ENCODE measurements around the gene CTBP1. TPM values are rescaled to one million over a fixed set of nuclear protein-coding genes. Genes with fewer than 3 reads are reported as not detected.

The CTBP1 gene
- total RNA-seq, 1 experiment from 2014 or later = 135 TPM

DNA sequence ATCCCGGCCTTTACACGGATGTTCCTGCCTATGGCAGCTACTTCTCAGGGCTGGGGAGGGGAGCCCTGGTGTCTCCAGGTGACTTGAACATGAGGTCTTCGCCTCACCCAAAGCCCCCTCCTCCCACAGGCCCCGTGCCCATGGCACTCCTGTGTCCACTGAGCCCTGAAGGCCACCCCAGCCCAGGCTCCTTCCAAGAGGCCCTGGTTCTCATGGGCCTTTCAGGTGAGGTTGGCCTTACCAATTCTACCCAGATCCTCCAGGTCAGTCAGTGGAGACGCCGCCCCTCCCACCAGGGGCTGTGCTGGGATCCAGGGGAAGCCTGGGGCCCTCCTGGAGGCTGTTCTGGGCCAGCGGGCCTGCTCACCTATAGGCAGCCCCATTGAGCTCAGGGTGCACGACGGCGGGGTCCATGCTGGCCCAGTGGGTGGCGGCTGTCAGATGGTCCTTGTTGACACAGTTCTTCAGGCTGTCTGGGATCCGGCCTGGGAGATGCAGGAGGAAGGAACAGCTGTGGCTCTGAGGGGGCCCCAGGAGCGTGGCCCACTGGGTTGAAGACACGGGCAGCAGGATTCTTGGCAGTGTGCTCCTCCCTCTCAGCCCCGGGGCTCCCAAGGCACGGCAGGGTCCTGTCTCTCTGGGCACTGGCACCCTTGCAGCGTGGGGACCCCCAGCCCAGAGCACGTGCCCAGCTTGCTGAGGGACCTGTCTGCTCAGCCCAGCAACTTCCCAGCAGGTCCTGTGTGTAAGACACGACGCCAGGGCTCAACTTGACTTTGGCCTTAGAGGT lies 36.2 kb downstream of the CTBP1 start:
- DNase-seq (ENCODE audit: extremely low read depth, low read depth) = no peak

GRCh38 chr4:1211891-1212545 lies 36.9 kb downstream of the CTBP1 start:
- DNase-seq (ENCODE audit: extremely low read depth, low read depth) = no peak

DNA sequence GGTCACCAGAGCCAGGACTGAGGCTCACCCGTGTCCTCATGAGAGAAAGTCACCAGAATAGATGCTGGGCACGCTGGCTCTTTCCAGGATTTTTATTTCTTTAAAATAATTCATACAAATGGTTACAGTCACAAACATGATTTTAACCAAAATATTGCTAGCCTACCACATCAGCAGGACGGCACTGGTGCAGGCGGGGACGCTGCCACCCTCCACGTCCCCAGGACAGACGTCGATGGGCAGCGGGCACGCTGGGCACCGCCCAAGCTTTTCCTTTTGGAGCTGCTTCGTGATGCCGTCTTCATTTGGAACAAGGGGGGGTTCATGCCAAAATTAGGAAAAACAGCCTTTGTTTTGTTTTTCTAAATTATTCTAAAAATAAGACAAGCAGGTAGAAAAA lies 37.6 kb downstream of the CTBP1 start:
- no peak for DNase-seq (ENCODE audit: extremely low read depth, low read depth)

- no peak for DNase-seq (ENCODE audit: extremely low read depth, low read depth)
Observed at GRCh38 chr4:1210971-1211370, 38.0 kb downstream of the CTBP1 start.

GRCh38 chr4:1210241-1210841 lies 38.6 kb downstream of the CTBP1 start:
- no peak for DNase-seq (ENCODE audit: extremely low read depth, low read depth)

GRCh38 chr4:1209821-1210220 lies 39.1 kb downstream of the CTBP1 start:
- DNase-seq (ENCODE audit: extremely low read depth, low read depth) = no peak

DNA sequence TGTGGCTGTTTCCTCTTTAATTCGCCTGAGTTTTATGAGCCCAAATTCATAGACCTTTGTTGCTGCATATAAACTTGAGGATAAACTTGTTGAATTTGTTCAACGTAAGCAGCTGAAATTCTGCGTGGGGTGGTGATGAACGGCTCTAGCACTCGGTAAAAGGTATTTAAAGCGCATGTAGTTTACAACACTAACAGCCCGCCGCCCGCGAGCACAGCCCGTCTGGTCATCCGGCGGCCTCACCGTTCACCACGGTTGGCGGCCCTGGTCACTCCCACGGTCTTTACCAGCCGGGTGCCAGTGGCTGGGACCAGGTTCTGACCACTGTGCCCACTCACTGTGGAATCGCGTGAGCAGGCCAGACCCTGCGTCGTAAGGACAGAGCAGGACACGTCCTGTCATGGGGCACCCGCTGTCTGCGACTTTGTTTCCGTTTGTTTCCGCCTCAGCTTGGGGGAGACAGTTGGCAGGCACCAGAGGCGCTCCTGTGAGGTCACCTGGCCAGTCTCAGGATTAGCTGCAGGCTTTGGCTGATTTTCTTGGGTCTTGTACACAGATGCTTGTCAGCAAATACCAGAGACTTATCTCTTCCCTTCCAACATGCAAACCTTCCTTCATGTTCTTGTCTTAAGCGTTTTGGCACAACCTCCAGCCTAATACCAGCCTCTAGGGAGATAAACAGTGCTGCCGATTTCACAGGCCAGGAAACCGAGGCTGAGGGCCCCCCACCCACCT lies 39.8 kb downstream of the CTBP1 start:
- no peak for DNase-seq (ENCODE audit: extremely low read depth, low read depth)

DNA sequence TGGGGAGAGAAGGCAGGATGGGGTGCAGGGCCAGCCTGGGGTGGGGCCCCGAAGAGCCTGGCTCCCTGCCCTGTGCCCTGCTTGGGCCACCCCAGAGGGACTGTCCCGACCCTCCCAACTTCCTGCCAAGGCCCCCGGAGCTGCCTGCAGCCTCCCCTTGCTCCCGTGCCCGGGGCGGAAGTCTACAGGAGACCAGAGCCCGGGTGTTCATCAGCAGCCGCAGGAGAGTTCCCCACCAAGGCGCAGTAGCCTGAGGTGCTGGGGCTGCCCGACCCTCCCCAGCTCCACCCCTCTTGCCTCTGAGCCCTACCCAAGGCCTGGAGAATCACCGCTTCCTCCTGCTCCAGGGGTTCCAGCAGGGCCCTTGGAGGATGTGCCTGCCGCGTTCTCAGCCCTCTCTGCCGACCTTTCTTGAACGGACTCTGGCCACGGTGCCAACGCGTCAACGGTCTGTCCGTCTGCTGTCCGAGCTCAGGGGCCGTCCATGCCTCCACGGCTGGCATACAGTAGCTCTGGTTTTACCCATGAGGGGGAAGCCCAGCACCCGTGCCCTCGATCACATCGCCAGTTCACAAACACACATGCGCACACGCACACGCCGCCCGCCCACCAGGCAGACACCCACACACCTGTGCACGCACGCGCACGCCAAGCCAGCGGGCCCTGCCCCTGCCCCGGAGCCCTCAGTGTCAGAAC lies 40.5 kb downstream of the CTBP1 start:
- DNase-seq (ENCODE audit: extremely low read depth, low read depth) = no peak

- no peak for DNase-seq (ENCODE audit: extremely low read depth, low read depth)
Observed at GRCh38 chr4:1207603-1208265, 41.2 kb downstream of the CTBP1 start.

GRCh38 chr4:1207157-1207470 lies 41.8 kb downstream of the CTBP1 start:
- DNase-seq (ENCODE audit: extremely low read depth, low read depth) = no peak

GRCh38 chr4:1206299-1207156 lies 42.4 kb downstream of the CTBP1 start:
- no peak for DNase-seq (ENCODE audit: extremely low read depth, low read depth)

DNA sequence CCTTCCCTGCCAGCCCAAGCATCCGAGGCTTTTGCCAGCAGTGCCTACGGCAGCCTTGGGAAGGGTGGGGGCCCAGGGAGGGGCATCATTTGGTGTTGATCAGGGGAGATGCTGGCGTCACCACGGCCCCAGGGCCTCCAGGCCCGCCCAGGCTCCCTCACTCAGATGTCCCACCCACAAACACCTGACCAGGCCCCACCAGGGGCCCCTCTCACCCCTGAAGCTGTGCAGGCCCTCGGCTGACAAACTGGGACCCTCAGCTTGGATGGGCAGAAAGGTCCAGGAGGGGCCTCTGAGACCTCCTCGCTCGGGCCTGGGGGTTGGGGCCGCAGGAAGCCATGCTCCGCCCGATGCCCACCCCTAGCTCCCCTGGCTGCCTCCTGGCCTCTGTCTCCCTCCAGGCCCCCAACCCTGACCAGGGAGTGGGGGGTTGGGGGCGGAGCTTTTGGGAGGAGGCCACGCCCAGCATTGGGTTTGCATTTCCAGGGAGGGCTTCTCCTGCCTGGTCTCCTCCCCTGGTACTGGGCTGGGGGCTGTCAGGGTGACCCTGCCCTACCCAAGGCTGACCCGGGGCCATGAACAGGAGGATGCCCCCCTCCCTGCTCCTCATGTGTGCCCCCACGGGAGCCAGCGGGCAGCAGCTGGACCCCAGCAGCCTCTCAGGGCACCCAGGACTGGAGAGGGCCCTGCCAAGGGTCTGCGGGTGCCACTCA lies 43.2 kb downstream of the CTBP1 start:
- no peak for DNase-seq (ENCODE audit: extremely low read depth, low read depth)

GRCh38 chr4:1204828-1205585 lies 43.9 kb downstream of the CTBP1 start:
- no peak for DNase-seq (ENCODE audit: extremely low read depth, low read depth)

- no peak for DNase-seq (ENCODE audit: extremely low read depth, low read depth)
Observed at GRCh38 chr4:1204286-1204827, 44.6 kb downstream of the CTBP1 start.

DNA sequence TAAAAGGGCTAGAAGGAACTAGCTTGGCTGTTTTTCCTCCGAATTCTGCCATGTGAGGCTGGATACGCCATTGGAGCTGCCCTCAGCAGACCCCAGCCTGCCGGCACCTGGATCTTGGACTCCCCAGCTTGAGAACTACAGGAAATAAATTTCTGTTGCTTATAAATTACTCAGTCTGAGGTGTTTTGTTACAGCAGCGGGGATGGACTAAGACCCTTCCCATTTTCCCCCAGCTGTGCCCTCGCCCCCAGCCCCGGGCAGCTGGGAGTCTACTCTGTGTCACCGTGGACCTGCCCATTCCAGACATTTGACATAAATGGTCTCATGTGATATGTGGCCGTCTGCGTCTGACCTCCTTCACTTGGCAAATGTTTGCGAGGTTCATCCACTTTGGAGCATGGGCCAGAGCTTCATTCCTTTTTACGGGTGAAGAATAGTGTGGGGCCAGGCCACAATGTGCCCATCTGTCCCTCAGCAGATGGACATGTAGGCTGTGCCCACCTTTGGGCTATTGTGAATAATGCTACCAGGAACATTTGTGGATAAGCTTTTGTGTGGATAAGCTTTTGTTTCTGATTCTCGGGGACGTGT lies 45.8 kb downstream of the CTBP1 start:
- DNase-seq (ENCODE audit: extremely low read depth, low read depth) = no peak

DNA sequence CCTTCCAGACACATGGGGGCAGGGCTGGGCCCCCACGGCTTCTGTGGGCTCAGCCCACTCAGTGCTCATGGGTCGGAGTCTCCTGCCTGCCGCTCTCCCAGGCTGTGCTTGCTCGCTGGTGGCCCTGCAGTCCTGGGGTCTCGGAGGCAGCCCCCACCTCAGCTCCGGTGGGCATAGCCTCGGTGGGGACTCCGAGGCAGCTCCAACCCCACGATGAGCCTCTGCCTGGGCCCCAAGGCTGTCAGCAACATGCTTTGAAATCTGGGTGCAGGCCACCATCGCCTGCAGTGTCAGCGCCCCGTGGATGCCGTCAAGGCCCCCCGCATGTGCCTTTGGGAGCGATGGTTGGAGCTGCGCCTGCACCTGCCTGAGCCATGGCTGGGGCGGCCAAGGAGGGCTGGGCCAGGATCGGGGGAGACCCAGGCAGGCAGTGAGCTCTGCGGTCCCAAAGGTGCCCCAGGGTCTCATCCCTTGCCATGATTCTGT lies 46.4 kb downstream of the CTBP1 start:
- no peak for DNase-seq (ENCODE audit: extremely low read depth, low read depth)

DNA sequence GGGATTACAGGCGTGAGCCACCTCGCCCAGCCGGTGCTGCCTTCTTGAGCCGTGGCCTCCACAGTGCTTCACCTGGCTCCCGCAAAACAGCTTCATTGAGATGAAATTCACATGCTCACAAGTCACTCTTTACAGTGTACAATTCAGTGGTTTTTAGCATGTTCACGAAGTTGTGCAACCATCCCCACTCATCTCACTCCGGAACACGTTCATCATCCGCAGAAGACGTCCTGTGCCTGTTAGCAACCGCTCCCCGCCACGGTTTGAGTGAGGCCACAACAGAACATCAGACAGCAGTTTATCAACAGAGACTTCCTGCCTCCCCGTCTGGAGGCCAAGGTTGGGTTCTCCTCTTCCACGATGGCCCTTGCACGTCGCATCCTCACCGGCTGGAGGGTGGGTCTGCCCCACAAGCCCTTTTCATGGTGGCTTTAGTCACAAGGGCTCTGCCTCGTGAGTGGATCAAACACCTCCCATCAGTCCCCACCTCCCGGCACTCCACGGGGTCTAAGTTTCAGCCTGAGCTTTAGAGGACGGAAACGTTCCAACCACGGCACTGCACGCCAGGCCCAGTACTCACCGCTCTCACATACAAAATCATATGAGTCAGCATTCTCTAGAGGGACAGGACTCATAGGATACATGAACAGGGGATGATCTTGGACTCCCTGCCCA lies 46.9 kb downstream of the CTBP1 start:
- no peak for DNase-seq (ENCODE audit: extremely low read depth, low read depth)

Data from NCI-H460 (cell line).